Measurements from ENCODE around the gene ARFGEF2.

The ARFGEF2 gene

DNA sequence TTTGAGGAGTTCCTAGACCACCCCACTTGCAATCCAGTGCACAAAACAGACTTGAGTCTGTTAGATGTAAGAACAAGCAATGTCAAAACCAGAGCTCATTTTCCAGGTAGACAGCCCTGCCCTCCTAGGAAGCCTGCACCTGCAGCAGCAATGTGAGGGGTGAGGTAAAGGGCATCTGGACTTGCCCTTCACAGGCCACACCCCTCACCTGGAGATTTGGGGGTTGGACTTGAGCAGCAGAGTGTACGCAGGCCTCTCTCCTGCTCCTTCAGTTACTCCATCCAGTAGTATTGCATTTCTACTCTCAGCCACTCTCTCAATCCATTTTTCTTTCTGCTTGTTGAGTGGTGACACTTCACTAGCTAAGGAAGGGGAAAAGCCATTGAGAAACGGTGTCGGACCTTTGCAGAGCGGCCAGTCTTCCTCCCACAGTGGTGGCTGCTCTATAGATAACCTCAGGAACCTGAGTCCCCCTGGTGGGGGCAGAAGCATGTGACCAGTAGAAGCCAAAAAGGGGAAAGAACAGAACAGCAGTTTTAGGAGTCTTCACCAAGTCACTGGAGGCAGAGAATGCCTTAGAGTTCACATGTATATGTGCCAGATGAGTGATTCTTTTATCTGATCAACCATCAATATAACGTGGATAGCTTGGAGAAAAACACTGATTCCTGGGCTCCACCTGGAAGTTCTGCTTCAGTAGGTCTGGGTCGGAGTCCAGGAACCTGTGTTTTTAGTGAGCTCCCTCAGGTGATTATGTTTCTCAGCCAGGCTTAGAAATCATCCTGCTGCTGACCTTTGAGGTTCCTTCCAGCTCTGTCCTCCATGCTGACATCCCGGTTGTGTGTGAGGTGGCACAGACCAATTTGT, 28.0 kb downstream of the ARFGEF2 start:
- no peak for DNase-seq (ENCODE audit: low read depth, low spot score)
- TF ChIP-seq, protein P1, sequence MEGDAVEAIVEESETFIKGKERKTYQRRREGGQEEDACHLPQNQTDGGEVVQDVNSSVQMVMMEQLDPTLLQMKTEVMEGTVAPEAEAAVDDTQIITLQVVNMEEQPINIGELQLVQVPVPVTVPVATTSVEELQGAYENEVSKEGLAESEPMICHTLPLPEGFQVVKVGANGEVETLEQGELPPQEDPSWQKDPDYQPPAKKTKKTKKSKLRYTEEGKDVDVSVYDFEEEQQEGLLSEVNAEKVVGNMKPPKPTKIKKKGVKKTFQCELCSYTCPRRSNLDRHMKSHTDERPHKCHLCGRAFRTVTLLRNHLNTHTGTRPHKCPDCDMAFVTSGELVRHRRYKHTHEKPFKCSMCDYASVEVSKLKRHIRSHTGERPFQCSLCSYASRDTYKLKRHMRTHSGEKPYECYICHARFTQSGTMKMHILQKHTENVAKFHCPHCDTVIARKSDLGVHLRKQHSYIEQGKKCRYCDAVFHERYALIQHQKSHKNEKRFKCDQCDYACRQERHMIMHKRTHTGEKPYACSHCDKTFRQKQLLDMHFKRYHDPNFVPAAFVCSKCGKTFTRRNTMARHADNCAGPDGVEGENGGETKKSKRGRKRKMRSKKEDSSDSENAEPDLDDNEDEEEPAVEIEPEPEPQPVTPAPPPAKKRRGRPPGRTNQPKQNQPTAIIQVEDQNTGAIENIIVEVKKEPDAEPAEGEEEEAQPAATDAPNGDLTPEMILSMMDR (IDR thresholded peaks at IDR 0.05; ENCODE audit: low read depth, low read length), result no peak

DNA sequence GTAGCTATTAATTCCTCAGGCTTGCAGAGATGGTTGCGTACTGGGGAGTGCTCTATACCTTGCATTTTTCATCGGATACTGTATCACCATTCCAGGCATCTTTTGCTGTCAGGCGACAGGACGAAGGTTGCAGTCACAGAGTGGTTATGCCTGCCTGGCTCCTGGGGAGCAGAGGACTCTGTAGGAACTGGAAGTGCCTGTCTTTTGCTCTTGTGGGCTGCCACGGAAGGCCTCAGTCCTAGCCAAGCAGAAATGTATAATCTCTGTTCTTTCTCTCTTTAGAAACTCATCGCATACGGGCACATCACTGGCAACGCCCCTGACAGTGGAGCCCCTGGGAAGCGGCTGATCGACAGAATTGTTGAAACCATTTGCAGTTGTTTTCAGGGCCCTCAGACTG, 29.5 kb downstream of the ARFGEF2 start:
- in situ Hi-C loops (cut with HindIII; ENCODE audit: low sequenced_read_pairs), result no loop called here
- no peak overlapping the region for H3K4me3 ChIP-seq (ENCODE audit: low read depth, low read length)
- DNase-seq (ENCODE audit: low read depth, low spot score), result no peak
- TF ChIP-seq, protein P1 (IDR thresholded peaks at IDR 0.05; ENCODE audit: low read depth, low read length), result no peak

More for the DNA sequence above, 28.0 kb downstream of the ARFGEF2 start:
- H3K4me3 ChIP-seq (ENCODE audit: low read depth, low read length), result no peak overlapping the region
- in situ Hi-C loops (cut with HindIII; ENCODE audit: low sequenced_read_pairs), result no loop called here

DNA sequence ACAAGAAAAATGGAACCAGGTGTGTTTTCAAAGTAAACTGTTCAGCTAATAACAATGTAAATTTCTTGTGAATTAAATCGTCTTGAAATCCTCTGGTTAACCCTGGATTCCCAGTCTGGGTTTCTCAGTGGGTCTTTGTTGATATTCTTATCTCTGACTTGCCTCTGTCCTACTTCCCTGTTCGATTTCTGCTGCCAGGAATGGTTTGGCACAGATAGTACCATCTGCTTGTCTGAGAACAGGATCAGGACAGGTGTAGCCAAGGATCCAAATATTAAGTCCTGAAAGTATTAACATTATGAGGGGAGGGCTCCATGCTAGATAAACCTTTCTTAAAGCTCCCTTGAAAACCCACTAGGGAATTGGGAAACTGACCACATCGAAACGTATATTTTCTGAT, 30.1 kb downstream of the ARFGEF2 start:
- no peak for DNase-seq (ENCODE audit: low read depth, low spot score)
- no peak overlapping the region for H3K4me3 ChIP-seq (ENCODE audit: low read depth, low read length)
- in situ Hi-C loops (cut with HindIII; ENCODE audit: low sequenced_read_pairs), result no loop called here
- TF ChIP-seq, protein P1 (IDR thresholded peaks at IDR 0.05; ENCODE audit: low read depth, low read length), result no peak

DNA sequence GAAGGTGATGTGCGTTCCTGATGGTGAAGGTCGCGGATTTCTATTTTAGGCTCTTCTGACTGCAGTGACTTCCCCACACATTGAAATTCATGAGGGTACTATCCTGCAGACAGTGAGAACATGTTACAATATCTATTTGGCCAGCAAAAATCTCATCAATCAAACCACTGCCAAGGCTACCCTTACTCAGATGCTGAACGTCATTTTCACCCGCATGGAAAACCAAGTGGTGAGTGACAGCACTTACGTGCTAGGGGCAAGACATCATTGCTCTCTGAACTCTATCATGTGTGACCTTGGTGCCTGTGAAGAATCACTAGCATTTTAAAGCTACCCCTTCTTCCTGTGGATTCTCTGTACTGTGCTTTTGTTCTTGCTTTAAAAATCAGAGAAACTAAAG, 31.1 kb downstream of the ARFGEF2 start:
- in situ Hi-C loops (cut with HindIII; ENCODE audit: low sequenced_read_pairs), result no loop called here
- no peak for DNase-seq (ENCODE audit: low read depth, low spot score)
- TF ChIP-seq, protein P1 (IDR thresholded peaks at IDR 0.05; ENCODE audit: low read depth, low read length), result no peak
- no peak overlapping the region for H3K4me3 ChIP-seq (ENCODE audit: low read depth, low read length)

DNA sequence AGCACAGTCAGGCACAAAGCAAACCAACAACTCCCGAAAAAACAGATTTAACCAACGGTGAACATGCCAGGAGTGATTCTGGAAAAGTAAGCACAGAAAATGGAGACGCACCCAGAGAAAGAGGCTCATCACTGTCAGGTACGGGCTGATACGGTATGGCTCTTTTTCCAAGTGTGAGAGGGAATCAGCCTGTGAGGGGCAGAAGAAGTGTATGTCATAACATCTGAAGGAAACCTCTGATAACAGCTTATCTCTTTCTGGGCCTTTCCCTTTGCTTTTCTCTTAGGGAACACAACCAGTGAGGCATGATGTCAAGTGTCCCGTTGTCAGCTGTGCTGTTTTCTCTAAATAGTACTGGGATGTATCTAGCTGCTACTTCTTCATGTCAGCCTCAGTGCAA, 32.1 kb downstream of the ARFGEF2 start:
- TF ChIP-seq, protein P1 (IDR thresholded peaks at IDR 0.05; ENCODE audit: low read depth, low read length), result no peak
- H3K4me3 ChIP-seq (ENCODE audit: low read depth, low read length), result no peak overlapping the region
- in situ Hi-C loops (cut with HindIII; ENCODE audit: low sequenced_read_pairs), result no loop called here
- no peak for DNase-seq (ENCODE audit: low read depth, low spot score)

DNA sequence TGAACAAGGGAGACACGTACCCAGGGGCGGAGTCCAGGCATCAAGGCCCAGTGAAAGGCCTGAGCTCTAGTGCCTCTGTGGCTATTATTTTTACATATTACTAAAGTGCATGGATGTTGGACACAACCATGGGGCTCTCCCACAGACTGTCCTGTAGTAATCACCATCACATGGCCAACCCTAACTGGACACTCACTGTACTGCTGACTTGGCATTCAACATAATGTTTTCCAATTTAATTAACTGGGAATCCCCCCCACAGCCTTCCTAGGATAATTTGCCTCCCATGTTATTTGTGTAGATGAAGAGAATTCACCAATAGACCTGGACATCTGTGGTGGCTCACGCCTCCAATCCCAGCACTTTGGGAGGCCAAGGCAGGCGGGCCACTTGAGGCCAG, 34.5 kb downstream of the ARFGEF2 start:
- no peak for DNase-seq (ENCODE audit: low read depth, low spot score)
- in situ Hi-C loops (cut with HindIII; ENCODE audit: low sequenced_read_pairs), result no loop called here
- H3K4me3 ChIP-seq (ENCODE audit: low read depth, low read length), result no peak overlapping the region
- TF ChIP-seq, protein P1 (IDR thresholded peaks at IDR 0.05; ENCODE audit: low read depth, low read length), result no peak
